Measurements from ENCODE around the gene MAP1B.

- TF ChIP-seq, protein P1, sequence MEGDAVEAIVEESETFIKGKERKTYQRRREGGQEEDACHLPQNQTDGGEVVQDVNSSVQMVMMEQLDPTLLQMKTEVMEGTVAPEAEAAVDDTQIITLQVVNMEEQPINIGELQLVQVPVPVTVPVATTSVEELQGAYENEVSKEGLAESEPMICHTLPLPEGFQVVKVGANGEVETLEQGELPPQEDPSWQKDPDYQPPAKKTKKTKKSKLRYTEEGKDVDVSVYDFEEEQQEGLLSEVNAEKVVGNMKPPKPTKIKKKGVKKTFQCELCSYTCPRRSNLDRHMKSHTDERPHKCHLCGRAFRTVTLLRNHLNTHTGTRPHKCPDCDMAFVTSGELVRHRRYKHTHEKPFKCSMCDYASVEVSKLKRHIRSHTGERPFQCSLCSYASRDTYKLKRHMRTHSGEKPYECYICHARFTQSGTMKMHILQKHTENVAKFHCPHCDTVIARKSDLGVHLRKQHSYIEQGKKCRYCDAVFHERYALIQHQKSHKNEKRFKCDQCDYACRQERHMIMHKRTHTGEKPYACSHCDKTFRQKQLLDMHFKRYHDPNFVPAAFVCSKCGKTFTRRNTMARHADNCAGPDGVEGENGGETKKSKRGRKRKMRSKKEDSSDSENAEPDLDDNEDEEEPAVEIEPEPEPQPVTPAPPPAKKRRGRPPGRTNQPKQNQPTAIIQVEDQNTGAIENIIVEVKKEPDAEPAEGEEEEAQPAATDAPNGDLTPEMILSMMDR (conservative IDR thresholded peaks at IDR 0.05; ENCODE audit: low read depth, low read length), result no peak
- TF ChIP-seq EZH2 (IDR thresholded peaks at IDR 0.05; ENCODE audit: borderline replicate concordance, low read depth, low read length, poor library complexity, severe bottlenecking), result no peak
These were observed 41.5 kb upstream of the MAP1B start for GRCh38 chr5:72065751-72066255.
